Measurements from ENCODE around the gene DCK. TPM values are rescaled to one million over a fixed set of nuclear protein-coding genes. Genes with fewer than 3 reads are reported as not detected.
"Not testable (repeated sequence)": the region's sequence is repeated elsewhere in the genome, so short reads cannot be mapped to it uniquely, and the experiment has no call there.

Gene DCK
- total and polyA plus RNA-seq, 9 donors: 5.5 to 12.8 (median 10.0) TPM

GRCh38 chr4:70994387-70995099 is 1.1 kb downstream of the DCK start:
- no peaks in the 10 kb centered on the region for H3K9me3 ChIP-seq
- H3K27ac ChIP-seq: no peak overlapping the region
- no peaks in the 10 kb centered on the region for H3K36me3 ChIP-seq
- TF ChIP-seq CTCF (IDR thresholded peaks at IDR 0.05) (no peak), POLR2A (IDR thresholded peaks at IDR 0.05) (no peak), EP300 (IDR thresholded peaks at IDR 0.05) (no peak)
- peaks cover 4% of the 10 kb centered on the region for H3K4me1 ChIP-seq (ENCODE audit: insufficient read depth)
- intact Hi-C loops (cut with DNase I): loop anchor here in 3 of 4 donors (5.0 to 10.0 kb wide), 3 partner anchors 90 to 160 kb away; partner anchors contain the start of genes GRSF1 (in 3 of the 3) and MOB1B (in 1 of the 3)
- WGBS, 3 donors: 76 to 80% (median 77%) methylated on average over 10 of the region's 10 CpGs
- peak overlapping the region; percentile 83 for H3K4me3 ChIP-seq
- DNase-seq: no peak
- H3K27me3 ChIP-seq: no peaks in the 10 kb centered on the region

- Histone ChIP-seq H3K27me3 (no peaks in the 10 kb centered on the region), H3K4me3 (no peak overlapping the region), H3K9me3 (no peaks in the 10 kb centered on the region), H3K36me3 (no peaks in the 10 kb centered on the region), H3K4me1 (ENCODE audit: insufficient read depth) (peaks cover 4% of the 10 kb centered on the region), H3K27ac (no peak overlapping the region)
- no peak for TF ChIP-seq EP300 (IDR thresholded peaks at IDR 0.05)
- TF ChIP-seq POLR2A (IDR thresholded peaks at IDR 0.05): no peak
- TF ChIP-seq CTCF (IDR thresholded peaks at IDR 0.05): no peak
- DNase-seq: no peak
- WGBS, 3 donors: 65 to 72% (median 70%) methylated on average over 4 of the region's 4 CpGs
- intact Hi-C loops (cut with DNase I): loop anchor here in 1 of 4 donors (10.0 kb wide), 2 partner anchors 91 to 161 kb away; partner anchors contain the start of genes GRSF1 and MOB1B
Measured at GRCh38 chr4:70996018-70996360, 2.5 kb downstream of the DCK start.

- TF ChIP-seq CTCF (IDR thresholded peaks at IDR 0.05) (no peak), EP300 (IDR thresholded peaks at IDR 0.05) (no peak), POLR2A (IDR thresholded peaks at IDR 0.05) (no peak)
- H3K4me1 ChIP-seq (ENCODE audit: insufficient read depth): peaks cover 4% of the 10 kb centered on the region
- no peak overlapping the region for H3K27ac ChIP-seq
- no peak for DNase-seq
- H3K36me3 ChIP-seq: no peaks in the 10 kb centered on the region
- WGBS, 3 donors: 27 to 34% (median 33%) methylated on average over 1 of the region's 1 CpG
- intact Hi-C loops (cut with DNase I): loop anchor here in 1 of 4 donors (10.0 kb wide), 2 partner anchors 92 to 162 kb away; partner anchors contain the start of genes GRSF1 and MOB1B
- H3K4me3 ChIP-seq: no peak overlapping the region
- no peaks in the 10 kb centered on the region for H3K9me3 ChIP-seq
- H3K27me3 ChIP-seq: no peaks in the 10 kb centered on the region
Measured at GRCh38 chr4:70997036-70997435, 3.6 kb downstream of the DCK start.

- 25 to 34% (median 29%) methylated on average over 2 of the region's 2 CpGs for WGBS, 3 donors
- Histone ChIP-seq H3K27me3 (no peaks in the 10 kb centered on the region), H3K4me1 (ENCODE audit: insufficient read depth) (peaks cover 3% of the 10 kb centered on the region), H3K27ac (no peak overlapping the region), H3K4me3 (no peak overlapping the region), H3K36me3 (no peaks in the 10 kb centered on the region), H3K9me3 (no peaks in the 10 kb centered on the region)
- intact Hi-C loops (cut with DNase I): loop anchor here in 1 of 4 donors (10.0 kb wide), 2 partner anchors 93 to 163 kb away; partner anchors contain the start of genes GRSF1 and MOB1B
- DNase-seq: no peak
- TF ChIP-seq CTCF (IDR thresholded peaks at IDR 0.05) (no peak), EP300 (IDR thresholded peaks at IDR 0.05) (no peak), POLR2A (IDR thresholded peaks at IDR 0.05) (no peak)
Measured at GRCh38 chr4:70997546-70997945, 4.1 kb downstream of the DCK start.

GRCh38 chr4:70999639-71000038 is 6.2 kb downstream of the DCK start:
- not testable (repeated sequence) for H3K9me3 ChIP-seq; H3K4me3 ChIP-seq; H3K4me1 ChIP-seq (ENCODE audit: insufficient read depth); H3K36me3 ChIP-seq; H3K27ac ChIP-seq; H3K27me3 ChIP-seq; DNase-seq
- intact Hi-C loops (cut with DNase I): loop anchor here in 1 of 4 donors (10.0 kb wide), 2 partner anchors 95 to 165 kb away; partner anchors contain the start of genes GRSF1 and MOB1B

- intact Hi-C loops (cut with DNase I); DNase-seq; H3K9me3 ChIP-seq; H3K4me3 ChIP-seq; H3K36me3 ChIP-seq; H3K27me3 ChIP-seq; H3K27ac ChIP-seq; H3K4me1 ChIP-seq (ENCODE audit: insufficient read depth): not testable (repeated sequence)
- 98 to 99% (median 98%) methylated on average over 4 of the region's 4 CpGs for WGBS, 3 donors
Measured at GRCh38 chr4:71001363-71001762, 7.9 kb downstream of the DCK start.
